ENCODE results near the gene NKPD1.

NKPD1 gene

DNA sequence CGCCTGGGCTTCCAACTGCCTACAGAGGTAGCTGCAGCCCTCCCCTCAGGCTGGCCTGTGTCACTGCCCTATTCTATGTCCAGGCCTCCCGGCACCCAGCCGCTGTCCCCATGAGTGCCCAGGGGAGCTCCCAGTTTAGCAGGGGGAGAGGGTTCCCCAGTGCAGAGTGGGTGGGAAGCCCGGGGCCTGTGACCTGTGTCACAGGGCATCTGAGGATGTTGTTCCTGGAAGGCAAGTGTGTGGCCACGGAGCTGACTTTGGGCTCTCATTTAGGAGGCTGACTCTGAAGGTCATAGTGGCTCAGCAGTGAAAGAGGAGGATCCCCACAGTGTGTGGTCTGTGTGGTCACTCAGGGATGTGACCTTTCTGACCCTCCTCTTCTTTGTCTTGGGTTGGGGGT, 42.7 kb downstream of the NKPD1 start:
- Mint-ChIP-seq H3K4me1 (peaks cover 39% of the 10 kb centered on the region), H3K9me3 (no peaks in the 10 kb centered on the region), H3K4me3 (no peak overlapping the region), H3K36me3 (ENCODE audit: low read depth) (no peaks in the 10 kb centered on the region), H3K27ac (no peak overlapping the region), H3K27me3 (ENCODE audit: low read depth, poor library complexity) (no peaks in the 10 kb centered on the region)
- TF ChIP-seq, protein P1, sequence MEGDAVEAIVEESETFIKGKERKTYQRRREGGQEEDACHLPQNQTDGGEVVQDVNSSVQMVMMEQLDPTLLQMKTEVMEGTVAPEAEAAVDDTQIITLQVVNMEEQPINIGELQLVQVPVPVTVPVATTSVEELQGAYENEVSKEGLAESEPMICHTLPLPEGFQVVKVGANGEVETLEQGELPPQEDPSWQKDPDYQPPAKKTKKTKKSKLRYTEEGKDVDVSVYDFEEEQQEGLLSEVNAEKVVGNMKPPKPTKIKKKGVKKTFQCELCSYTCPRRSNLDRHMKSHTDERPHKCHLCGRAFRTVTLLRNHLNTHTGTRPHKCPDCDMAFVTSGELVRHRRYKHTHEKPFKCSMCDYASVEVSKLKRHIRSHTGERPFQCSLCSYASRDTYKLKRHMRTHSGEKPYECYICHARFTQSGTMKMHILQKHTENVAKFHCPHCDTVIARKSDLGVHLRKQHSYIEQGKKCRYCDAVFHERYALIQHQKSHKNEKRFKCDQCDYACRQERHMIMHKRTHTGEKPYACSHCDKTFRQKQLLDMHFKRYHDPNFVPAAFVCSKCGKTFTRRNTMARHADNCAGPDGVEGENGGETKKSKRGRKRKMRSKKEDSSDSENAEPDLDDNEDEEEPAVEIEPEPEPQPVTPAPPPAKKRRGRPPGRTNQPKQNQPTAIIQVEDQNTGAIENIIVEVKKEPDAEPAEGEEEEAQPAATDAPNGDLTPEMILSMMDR (IDR thresholded peaks at IDR 0.05) = no peak
- no peak for DNase-seq

DNA sequence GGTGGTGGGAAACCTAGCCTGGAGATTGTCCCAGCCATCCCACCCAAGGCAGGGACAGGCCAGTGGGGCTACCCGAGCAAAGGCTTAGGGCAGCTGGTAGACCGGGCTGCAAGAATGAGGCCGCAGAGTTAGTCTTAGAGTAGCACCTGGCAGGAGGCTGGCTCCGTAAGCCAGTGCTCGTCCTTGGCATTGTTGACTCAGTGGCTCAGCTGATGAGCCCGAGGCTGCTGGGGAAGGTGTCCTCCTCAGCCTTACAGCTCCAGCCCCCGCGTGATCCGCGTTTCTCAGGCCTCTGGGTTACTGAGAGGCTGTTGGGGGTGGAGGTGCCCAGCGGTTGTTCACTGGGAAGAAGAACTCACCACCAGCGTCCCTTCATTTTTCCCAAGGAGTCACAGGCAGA, 43.1 kb downstream of the NKPD1 start:
- H3K4me3 Mint-ChIP-seq = no peak overlapping the region
- TF ChIP-seq, protein P1 (IDR thresholded peaks at IDR 0.05) = no peak
- no peaks in the 10 kb centered on the region for H3K36me3 Mint-ChIP-seq (ENCODE audit: low read depth)
- H3K4me1 Mint-ChIP-seq = peaks cover 39% of the 10 kb centered on the region
- H3K27me3 Mint-ChIP-seq (ENCODE audit: low read depth, poor library complexity) = no peaks in the 10 kb centered on the region
- DNase-seq = no peak
- no peak overlapping the region for H3K27ac Mint-ChIP-seq
- no peaks in the 10 kb centered on the region for H3K9me3 Mint-ChIP-seq

DNA sequence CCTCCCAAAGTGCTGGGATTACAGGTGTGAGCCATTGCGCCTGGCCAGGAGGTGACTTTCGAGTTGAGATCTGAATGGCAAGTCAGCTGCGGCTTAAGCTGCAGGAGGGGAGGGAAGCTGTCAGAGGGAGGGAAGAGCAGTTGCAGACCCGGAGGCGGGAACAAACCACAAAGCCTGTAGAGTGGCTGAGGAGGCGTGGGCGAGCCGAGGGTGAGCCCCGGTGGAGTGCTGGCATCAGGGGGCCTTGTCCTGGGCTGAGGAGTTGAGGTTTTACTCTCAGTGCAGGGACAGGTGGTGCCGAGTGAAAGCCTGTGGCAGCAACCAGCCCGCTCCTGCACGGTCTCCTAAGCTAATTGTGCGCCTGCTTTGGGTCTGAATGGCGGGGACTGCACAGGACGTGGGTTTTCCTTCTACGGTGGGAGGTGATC, 43.6 kb downstream of the NKPD1 start:
- Mint-ChIP-seq H3K27ac (no peak overlapping the region), H3K9me3 (no peaks in the 10 kb centered on the region), H3K4me3 (no peak overlapping the region), H3K36me3 (ENCODE audit: low read depth) (no peaks in the 10 kb centered on the region), H3K27me3 (ENCODE audit: low read depth, poor library complexity) (no peaks in the 10 kb centered on the region), H3K4me1 (peaks cover 39% of the 10 kb centered on the region)
- TF ChIP-seq, protein P1 (IDR thresholded peaks at IDR 0.05) = no peak
- DNase-seq = no peak

DNA sequence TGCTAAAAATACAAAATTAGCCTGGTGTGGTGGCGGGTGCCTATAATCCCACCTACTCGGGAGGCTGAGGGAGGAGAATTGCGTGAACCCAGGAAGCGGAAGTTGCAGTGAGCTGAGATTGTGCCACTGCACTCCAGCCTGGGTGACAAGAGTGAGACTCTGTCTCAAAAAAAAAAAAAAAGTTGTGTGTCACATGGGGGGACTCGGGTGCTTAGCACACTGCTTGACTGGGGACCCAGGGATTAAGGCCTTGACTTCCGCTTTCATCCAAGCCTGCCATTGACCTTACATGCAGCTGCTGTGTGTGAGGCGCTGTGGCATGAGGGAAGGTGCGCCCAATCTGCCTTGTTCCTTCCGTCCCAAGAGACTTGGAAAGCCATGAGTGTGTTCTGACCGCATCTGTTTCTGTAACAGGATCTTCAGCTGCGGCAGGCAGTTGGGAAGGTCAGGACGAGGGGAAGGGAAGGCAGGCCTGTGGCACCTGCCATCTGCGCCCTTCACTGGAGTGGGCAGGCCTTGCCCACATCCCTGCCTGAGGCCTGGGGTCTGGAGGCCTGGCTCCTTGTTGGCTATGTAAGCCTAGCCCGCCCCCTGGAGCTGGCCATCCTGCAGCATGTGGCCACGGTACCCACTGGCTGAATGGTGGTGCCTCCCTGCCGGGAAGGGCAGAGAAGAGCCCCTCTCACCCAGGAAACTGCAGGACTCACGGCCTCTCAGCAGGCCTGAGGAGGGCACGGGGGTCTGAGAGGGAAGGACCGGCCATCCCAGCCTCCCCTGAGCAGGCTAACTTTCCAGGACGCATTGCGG, 44.8 kb downstream of the NKPD1 start:
- H3K36me3 Mint-ChIP-seq (ENCODE audit: low read depth) = no peaks in the 10 kb centered on the region
- peaks cover 37% of the 10 kb centered on the region for H3K4me1 Mint-ChIP-seq
- TF ChIP-seq, protein P1 (IDR thresholded peaks at IDR 0.05) = no peak
- H3K27ac Mint-ChIP-seq = no peak overlapping the region
- DNase-seq = no peak
- no peak overlapping the region for H3K4me3 Mint-ChIP-seq
- no peaks in the 10 kb centered on the region for H3K9me3 Mint-ChIP-seq
- no peaks in the 10 kb centered on the region for H3K27me3 Mint-ChIP-seq (ENCODE audit: low read depth, poor library complexity)

DNA sequence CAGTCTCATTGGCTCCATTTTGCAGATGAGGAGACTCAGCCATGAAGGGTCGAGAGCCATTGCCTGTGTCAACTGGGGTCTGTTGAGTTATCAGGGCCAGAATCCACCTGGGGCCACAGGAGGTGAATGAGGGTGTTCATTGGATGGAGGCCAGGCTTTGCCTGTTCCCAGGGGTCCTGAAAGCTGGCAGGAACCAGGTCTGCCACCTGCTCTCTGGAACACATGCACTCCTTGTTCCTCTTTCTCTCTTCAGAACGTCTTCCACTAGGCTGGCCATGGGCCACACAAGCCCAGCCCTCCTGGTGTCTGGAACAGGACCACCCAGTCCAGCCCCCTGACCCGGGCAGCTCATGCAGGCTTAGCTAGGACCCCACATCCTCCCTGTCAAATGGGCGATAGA, 46.7 kb downstream of the NKPD1 start:
- H3K27ac Mint-ChIP-seq = no peak overlapping the region

More for the DNA sequence above, 46.7 kb downstream of the NKPD1 start:
- no peak for DNase-seq
- no peaks in the 10 kb centered on the region for H3K27me3 Mint-ChIP-seq (ENCODE audit: low read depth, poor library complexity)
- no peaks in the 10 kb centered on the region for H3K9me3 Mint-ChIP-seq
- TF ChIP-seq, protein P1 (IDR thresholded peaks at IDR 0.05) = no peak
- H3K4me1 Mint-ChIP-seq = peaks cover 34% of the 10 kb centered on the region
- H3K4me3 Mint-ChIP-seq = no peak overlapping the region
- no peaks in the 10 kb centered on the region for H3K36me3 Mint-ChIP-seq (ENCODE audit: low read depth)

All from nephron progenitor cell (in vitro differentiated cells).